HG03558 (cell line): Measurements from ENCODE around the gene CPNE6.
"Not testable (repeated sequence)": the region's sequence is repeated elsewhere in the genome, so short reads cannot be mapped to it uniquely, and the experiment has no call there.

ENCODE experiments used
- ATAC-seq: cut with Tn5 transposase; IDR thresholded peaks from one replicate; pipeline ENCODE4 v1.9.1; 2021; ENCODE audit warnings: moderate number of reproducible peaks; ENCODE audit not compliant: unreplicated experiment; ENCODE audit errors: extremely low read depth

CPNE6 gene

GRCh38 chr14:24071144-24071697 is at the start of gene CPNE6:
Gene CPNE6, plus strand, starts transcription at chr14:24071562. Its CDS starts 1,375 bp downstream, at chr14:24072937.
- ATAC-seq, result no peak

- ATAC-seq, result not testable (repeated sequence)
Observed at GRCh38 chr14:24024939-24025418, 46.4 kb upstream of the CPNE6 start.

- not testable (repeated sequence) for ATAC-seq
Observed at GRCh38 chr14:24029687-24030086, 41.7 kb upstream of the CPNE6 start.

DNA sequence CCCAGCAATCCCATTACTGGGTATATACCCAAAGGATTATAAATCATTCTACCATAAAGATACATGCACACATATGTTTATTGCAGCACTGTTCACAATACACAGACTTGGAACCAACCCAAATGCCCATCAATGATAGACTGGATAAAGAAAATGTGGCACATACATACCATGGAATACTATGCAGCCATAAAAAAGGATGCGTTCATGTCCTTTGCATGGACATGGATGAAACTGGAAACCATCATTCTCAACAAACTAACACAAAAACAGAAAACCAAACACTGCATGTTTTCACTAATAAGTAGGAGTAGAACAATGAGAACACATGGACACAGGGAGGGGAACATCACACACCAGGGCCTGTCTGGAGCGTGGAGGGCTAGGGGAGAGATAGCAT is 40.0 kb upstream of the CPNE6 start:
- not testable (repeated sequence) for ATAC-seq

DNA sequence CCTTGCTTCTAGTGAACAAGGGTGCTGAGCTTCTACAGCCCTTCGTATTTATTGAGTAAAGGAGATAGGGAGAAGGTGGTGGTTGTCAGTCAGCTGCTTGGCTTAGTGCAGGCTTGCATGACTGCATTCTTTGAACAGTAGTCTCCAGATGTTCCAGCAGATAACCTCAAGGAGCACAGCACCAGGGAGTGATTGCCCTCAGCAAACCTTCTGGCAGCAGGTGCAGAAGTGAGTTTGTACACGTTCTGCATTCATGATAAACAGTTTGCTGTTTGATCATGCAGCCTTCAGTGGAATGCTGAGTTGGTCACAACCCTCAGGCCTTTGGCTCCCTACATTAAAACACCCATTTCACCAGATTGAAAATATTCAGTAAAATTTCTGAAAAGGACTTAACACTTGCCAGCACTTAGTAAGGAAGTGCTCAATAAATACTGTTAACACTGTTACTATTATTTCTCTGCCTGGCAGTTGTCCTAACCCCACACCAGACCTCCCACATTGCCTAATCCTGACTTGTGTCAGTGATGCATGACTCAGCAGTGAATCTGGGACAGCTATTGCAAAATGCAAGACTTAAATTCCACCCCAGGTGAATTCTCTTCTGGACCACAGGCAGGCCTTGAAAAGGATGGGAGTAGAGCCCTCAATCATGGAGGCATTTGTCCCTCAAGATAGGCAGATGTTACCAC is 38.5 kb upstream of the CPNE6 start:
- no peak for ATAC-seq

GRCh38 chr14:24035769-24036168 is 35.6 kb upstream of the CPNE6 start:
- ATAC-seq, result not testable (repeated sequence)

DNA sequence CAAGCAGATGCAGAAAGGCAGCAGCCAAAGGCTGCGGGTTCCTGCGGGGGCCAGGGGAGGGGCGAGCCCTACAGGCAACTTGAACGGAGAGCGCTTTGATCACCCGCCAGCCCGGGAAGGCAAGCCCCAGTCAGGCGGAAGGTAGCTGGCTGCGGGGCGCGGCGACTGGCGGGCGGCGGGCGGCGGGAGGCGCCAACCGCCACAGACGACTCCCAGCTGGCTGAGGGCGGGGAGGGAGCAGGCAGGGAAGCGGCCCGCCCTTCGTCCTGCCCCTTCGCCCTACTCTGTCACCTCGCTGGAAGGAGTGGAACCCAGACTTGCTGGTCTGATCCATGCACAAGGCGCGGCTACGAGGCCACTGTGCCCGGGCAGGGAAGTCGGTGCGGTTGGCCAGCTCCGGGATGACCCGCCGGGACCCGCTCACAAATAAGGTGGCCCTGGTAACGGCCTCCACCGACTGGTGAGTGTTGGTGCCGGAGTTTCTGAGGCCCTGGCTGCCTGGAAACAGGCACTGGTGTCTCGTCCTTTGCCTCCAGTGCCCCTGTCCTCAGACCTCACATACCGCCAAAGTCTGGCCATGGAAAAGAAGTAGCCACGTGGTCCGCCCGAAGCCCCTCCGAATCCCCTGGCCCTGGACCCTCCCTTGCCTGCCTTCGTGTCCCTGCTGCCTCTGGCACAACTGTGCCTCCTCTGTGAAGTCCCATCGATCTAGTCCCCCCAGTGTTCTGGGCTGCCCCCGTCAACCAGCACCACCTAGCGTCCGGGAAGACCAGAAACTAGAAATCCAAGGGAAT is 35.0 kb upstream of the CPNE6 start:
- no peak for ATAC-seq

- ATAC-seq, result not testable (repeated sequence)
Observed at GRCh38 chr14:24036963-24037657, 34.3 kb upstream of the CPNE6 start.

- no peak for ATAC-seq
Observed at GRCh38 chr14:24037658-24038037, 33.7 kb upstream of the CPNE6 start.

GRCh38 chr14:24038686-24039085 is 32.7 kb upstream of the CPNE6 start:
- ATAC-seq, result no peak

GRCh38 chr14:24040692-24041091 is 30.7 kb upstream of the CPNE6 start:
- no peak for ATAC-seq

DNA sequence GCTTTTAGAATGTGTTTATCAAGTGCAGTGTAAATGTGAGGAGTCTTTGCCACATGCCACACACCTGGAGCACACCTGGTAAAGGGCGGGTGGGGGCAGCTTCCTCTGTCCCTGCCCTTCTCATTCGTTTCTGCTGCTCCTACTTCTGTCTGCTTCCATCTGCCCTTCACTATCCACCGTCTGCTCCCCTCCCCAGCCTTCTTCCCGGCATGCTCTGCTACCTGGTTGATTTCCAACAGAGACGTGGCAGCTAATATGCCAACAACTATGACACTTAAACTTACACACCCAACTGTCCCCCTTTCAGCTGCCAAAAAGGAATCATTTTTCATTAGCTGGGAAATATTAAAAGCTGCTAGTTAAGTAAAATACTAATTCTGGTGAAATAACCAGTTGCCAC is 28.6 kb upstream of the CPNE6 start:
- no peak for ATAC-seq

DNA sequence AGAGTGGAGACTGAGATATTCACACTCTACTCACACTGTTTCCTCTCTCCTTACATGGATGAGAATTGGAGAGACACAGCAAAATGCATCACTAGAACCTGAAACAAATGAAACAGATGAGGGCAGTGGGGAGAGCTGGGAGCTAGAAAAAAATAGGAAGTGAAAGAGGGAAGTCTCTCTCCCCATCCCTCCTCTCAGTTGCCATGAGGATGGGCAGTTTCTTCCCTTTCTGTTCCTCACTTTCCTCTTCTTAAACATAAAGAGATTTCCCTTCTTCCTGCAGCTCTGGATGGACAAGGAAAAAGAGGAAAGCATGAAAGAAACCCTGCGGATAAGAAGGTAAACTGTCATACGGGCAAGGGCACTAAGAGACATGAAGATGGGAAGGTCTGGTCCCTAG is 22.4 kb upstream of the CPNE6 start:
- not testable (repeated sequence) for ATAC-seq

DNA sequence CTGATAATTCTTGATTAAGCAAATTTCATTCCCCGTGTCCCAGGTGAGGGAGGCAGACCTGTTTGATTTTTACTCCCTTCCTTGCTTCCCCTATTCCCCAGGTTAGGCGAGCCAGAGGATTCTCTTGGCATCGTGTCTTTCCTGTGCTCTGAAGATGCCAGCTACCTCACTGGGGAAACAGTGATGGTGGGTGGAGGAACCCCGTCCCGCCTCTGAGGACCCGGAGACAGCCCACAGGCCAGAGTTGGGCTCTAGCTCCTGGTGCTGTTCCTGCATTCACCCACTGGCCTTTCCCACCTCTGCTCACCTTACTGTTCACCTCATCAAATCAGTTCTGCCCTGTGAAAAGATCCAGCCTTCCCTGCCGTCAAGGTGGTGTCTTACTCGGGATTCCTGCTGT is 20.6 kb upstream of the CPNE6 start:
- not testable (repeated sequence) for ATAC-seq

DNA sequence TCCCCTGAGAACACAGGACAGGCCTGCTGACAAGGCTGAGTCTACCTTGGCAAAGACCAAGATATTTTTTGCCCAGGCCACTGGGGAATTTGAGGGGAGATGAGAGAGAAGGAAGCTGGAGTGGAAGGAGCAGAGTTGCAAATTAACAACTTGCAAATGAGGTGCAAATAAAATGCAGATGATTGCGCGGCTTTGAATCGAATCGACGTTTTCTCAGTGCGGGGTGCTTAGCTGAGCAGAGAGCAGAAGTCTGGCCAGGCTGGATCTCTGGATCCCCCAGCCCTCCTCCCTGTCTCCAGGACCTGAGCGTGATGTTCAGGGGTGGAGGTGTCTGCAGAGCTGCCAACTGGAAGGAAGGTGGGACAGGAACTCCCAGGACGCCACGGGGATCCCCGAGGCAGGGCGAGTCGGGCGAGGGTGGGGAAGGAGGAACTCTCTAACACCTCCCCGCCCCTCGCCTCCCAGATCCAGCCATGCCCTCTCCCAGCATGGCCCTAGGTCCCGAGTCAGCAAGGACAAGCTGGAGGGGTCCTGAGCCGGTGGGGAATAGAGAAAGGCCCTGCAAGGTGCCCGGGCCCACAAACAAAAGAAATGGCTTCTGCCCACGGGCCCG is 20.1 kb upstream of the CPNE6 start:
- no peak for ATAC-seq

- no peak for ATAC-seq
Observed at GRCh38 chr14:24051789-24052655, 19.3 kb upstream of the CPNE6 start, which contains the start of gene CARMIL3. Gene CARMIL3, plus strand, starts transcription at chr14:24052009. Its CDS starts 145 bp downstream, at chr14:24052154.

- ATAC-seq, result no peak
Observed at GRCh38 chr14:24052656-24053547, 18.5 kb upstream of the CPNE6 start.
